SK-N-SH (cell line): ENCODE results near the gene NUTF2. TPM values are rescaled to one million over a fixed set of nuclear protein-coding genes. Genes with fewer than 3 reads are reported as not detected.

Source experiments
- CTCF ChIA-PET: fragments of 300-600, 350-600 bp; formaldehyde crosslinking; extraction: SDS; loops from one replicate; lab custom pipeline; 2021; lab: Yijun Ruan, JAX
- POLR2A ChIA-PET: fragments of 350-600 bp; sonication (Branson Sonifier 250); formaldehyde crosslinking; extraction: SDS; loops from one replicate; lab custom pipeline; 2020; ENCODE audit warnings: antibody characterized with exemption, inconsistent platforms; lab: Yijun Ruan, JAX
- DNase-seq: peaks from one replicate; pipeline ENCODE4 v3.0.0; 2012
- H2AFZ ChIP-seq: fragments of 200-600 bp; sonication (generic); 2 replicates; pipeline ENCODE4 v1.8.1; 2016; ENCODE audit warnings: antibody characterized with exemption, mild to moderate bottlenecking, low read depth
- H3F3A ChIP-seq: fragments of 200-600 bp; sonication (generic); replicated peaks from 2 replicates; pipeline ENCODE3; 2016; ENCODE audit warnings: antibody characterized with exemption, mild to moderate bottlenecking; ENCODE audit not compliant: insufficient read depth
- H3K27ac ChIP-seq, 2 experiments: fragments of 200-500 bp in 1 of 2; fragments of 200-600 bp in 1 of 2; sonication (Bioruptor generic) in 1 of 2; sonication (generic), shearing (Covaris generic) in 1 of 2; 2 replicates each; pipeline versions ENCODE4 v1.5.1 to v1.6.1; 2014 to 2016; ENCODE audit warnings: low read depth in 2 of 2, inconsistent platforms in 1 of 2, low read length in 1 of 2, mild to moderate bottlenecking in 1 of 2, mixed read lengths in 1 of 2
- H3K27me3 ChIP-seq: fragments of 200-600 bp; sonication (generic), shearing (Covaris generic); 2 replicates; pipeline ENCODE4 v1.6.1; 2016; ENCODE audit warnings: mixed run types; ENCODE audit not compliant: insufficient read depth
- H3K36me3 ChIP-seq, 2 experiments: fragments of 200-500 bp in 1 of 2; fragments of 200-600 bp in 1 of 2; sonication (Bioruptor generic) in 1 of 2; sonication (generic) in 1 of 2; replicated peaks in 1 of 2; 2 replicates each; pipeline versions ENCODE3 to v1.5.1; 2014 to 2016; ENCODE audit warnings: low read length in 1 of 2, mild to moderate bottlenecking in 1 of 2; ENCODE audit not compliant: insufficient read depth in 2 of 2, control insufficient read depth in 1 of 2
- H3K4me1 ChIP-seq, 2 experiments: fragments of 200-500 bp in 1 of 2; fragments of 200-600 bp in 1 of 2; sonication (Bioruptor generic) in 1 of 2; sonication (generic), shearing (Covaris generic) in 1 of 2; 2 replicates each; pipeline versions ENCODE4 v1.5.1 to v1.6.1; 2014 to 2016; ENCODE audit warnings: low read depth in 1 of 2, low read length in 1 of 2, mixed run types in 1 of 2; ENCODE audit not compliant: insufficient read depth in 2 of 2, control insufficient read depth in 1 of 2
- H3K4me2 ChIP-seq: fragments of 200-600 bp; sonication (generic), shearing (Covaris generic); 2 replicates; pipeline ENCODE4 v1.6.1; 2017; ENCODE audit warnings: mixed run types
- H3K4me3 ChIP-seq, 2 experiments: fragments of 200-500 bp in 1 of 2; fragments of 200-600 bp in 1 of 2; sonication (Bioruptor generic) in 1 of 2; sonication (generic), shearing (Covaris generic) in 1 of 2; 2 replicates each; pipeline versions ENCODE4 v1.5.1 to v1.8.1; 2014 to 2016; ENCODE audit warnings: low read depth in 2 of 2, inconsistent platforms in 1 of 2, low read length in 1 of 2, mild to moderate bottlenecking in 1 of 2, mixed read lengths in 1 of 2, moderate library complexity in 1 of 2
- H3K79me2 ChIP-seq: fragments of 200-600 bp; sonication (generic); 2 replicates; pipeline ENCODE4 v1.8.1; 2017; ENCODE audit warnings: mild to moderate bottlenecking; ENCODE audit not compliant: insufficient read depth
- H3K9ac ChIP-seq: fragments of 200-600 bp; sonication (generic); 2 replicates; pipeline ENCODE4 v1.6.1; 2017; ENCODE audit warnings: mixed run types
- H3K9me2 ChIP-seq: fragments of 200-600 bp; sonication (generic); 2 replicates; pipeline ENCODE4 v1.6.1; 2017; ENCODE audit warnings: mixed run types
- H3K9me3 ChIP-seq: fragments of 200-600 bp; sonication (generic); 2 replicates; pipeline ENCODE4 v1.6.1; 2017; ENCODE audit warnings: mixed run types, mild to moderate bottlenecking, moderate library complexity
- H4K20me1 ChIP-seq: fragments of 200-600 bp; sonication (generic); 2 replicates; pipeline ENCODE4 v1.6.1; 2017; ENCODE audit warnings: mild to moderate bottlenecking, mixed run types; ENCODE audit not compliant: insufficient read depth
- ELF1 ChIP-seq: IDR thresholded peaks from 2 replicates; pipeline ENCODE4 v1.4.0; 2012
- EP300 ChIP-seq, 2 experiments: IDR thresholded peaks; 2 replicates each; pipeline versions ENCODE4 v1.4.0 to v1.6.1; 2012; ENCODE audit warnings: borderline replicate concordance in 1 of 2, low read depth in 1 of 2, low read length in 1 of 2
- GABPA ChIP-seq: IDR thresholded peaks from 2 replicates; pipeline ENCODE4 v1.4.0; 2012; ENCODE audit warnings: low read depth, mild to moderate bottlenecking
- PBX3 ChIP-seq: IDR thresholded peaks from 2 replicates; pipeline ENCODE4; 2012
- POLR2AphosphoS5 ChIP-seq: IDR thresholded peaks from 2 replicates; pipeline ENCODE4 v1.6.1; 2012; ENCODE audit warnings: low read depth, low read length
- USF1 ChIP-seq: IDR thresholded peaks from 2 replicates; pipeline ENCODE4 v1.4.0; 2012; ENCODE audit warnings: low read depth, borderline replicate concordance
- USF2 ChIP-seq: fragments of 150-350 bp; IDR thresholded peaks from 2 replicates; pipeline ENCODE4 v1.6.1; 2017; ENCODE audit warnings: antibody characterized with exemption, low read length, low read depth, borderline replicate concordance
- ZBTB33 ChIP-seq: IDR thresholded peaks from 2 replicates; pipeline ENCODE4 v1.4.0; 2012; ENCODE audit warnings: low read depth, borderline replicate concordance
- WGBS: methylation state at CpG from one replicate; pipeline ENCODE4 v1.1.6; 2017; ENCODE audit warnings: low lambda C conversion rate; 5-methylcytosine and 5-hydroxymethylcytosine counted together
- polyA plus RNA-seq, 3 experiments: library from polyadenylated mRNA; depleted of rRNA; stranded (reverse); fragments of >200 nt; gene quantifications; 2 replicates each; pipeline ENCODE4 v1.2.3, GENCODE V29; 2012

Gene NUTF2
- polyA plus RNA-seq, 1 of the 3 experiments (the other 2 are of a cell fraction): 449 TPM

- TF ChIP-seq ZBTB33 (no peak), USF2 (no peak)
- TF ChIP-seq, all 33 proteins: peak for 0
Observed at GRCh38 chr16:67814567-67814966, 32.2 kb upstream of the NUTF2 start (continued).

- ChIA-PET CTCF (interaction anchor here (0.8 to 1.4 kb wide), 4 partner anchors 13 to 300 kb away, joined by 3 to 4 read pairs (median 4); no protein-coding TSS in a partner anchor), POLR2A (no interaction called here)
- 87% methylated on average over 4 of the region's 11 CpGs for WGBS
Observed at GRCh38 chr16:67820608-67821259, 26.0 kb upstream of the NUTF2 start.

More at GRCh38 chr16:67820608-67821259, 26.0 kb upstream of the NUTF2 start:
- Histone ChIP-seq H3K27me3 (no peaks in the 10 kb centered on the region), H2AFZ (no peak overlapping the region), H3K27ac (no peak overlapping the region), H3K9me3 (no peaks in the 10 kb centered on the region), H3K4me1 (no peaks in the 10 kb centered on the region), H3K4me2 (no peak overlapping the region), H3K9me2 (no peaks in the 10 kb centered on the region), H3K4me3 (no peak overlapping the region), H3K36me3 (no peaks in the 10 kb centered on the region), H4K20me1 (no peaks in the 10 kb centered on the region), H3K9ac (no peak overlapping the region), H3F3A (no peaks in the 10 kb centered on the region), H3K79me2 (no peaks in the 10 kb centered on the region)
- TF ChIP-seq EP300 (IDR thresholded peaks at IDR 0.05; ENCODE audit: borderline replicate concordance in 1 of 2, low read depth in 1 of 2, low read length in 1 of 2): no peak
- TF ChIP-seq PBX3: no peak
- TF ChIP-seq POLR2AphosphoS5: no peak
- no peak for TF ChIP-seq GABPA
- no peak for TF ChIP-seq ELF1
- no peak for TF ChIP-seq USF1
- DNase-seq: no peak
